ENCODE measurements around the gene OLFML2A.
A peak's percentile ranks its signal among the peaks of the same experiment; 100 is the strongest.
"Not testable (repeated sequence)": the region's sequence is repeated elsewhere in the genome, so short reads cannot be mapped to it uniquely, and the experiment has no call there.

The OLFML2A gene

DNA sequence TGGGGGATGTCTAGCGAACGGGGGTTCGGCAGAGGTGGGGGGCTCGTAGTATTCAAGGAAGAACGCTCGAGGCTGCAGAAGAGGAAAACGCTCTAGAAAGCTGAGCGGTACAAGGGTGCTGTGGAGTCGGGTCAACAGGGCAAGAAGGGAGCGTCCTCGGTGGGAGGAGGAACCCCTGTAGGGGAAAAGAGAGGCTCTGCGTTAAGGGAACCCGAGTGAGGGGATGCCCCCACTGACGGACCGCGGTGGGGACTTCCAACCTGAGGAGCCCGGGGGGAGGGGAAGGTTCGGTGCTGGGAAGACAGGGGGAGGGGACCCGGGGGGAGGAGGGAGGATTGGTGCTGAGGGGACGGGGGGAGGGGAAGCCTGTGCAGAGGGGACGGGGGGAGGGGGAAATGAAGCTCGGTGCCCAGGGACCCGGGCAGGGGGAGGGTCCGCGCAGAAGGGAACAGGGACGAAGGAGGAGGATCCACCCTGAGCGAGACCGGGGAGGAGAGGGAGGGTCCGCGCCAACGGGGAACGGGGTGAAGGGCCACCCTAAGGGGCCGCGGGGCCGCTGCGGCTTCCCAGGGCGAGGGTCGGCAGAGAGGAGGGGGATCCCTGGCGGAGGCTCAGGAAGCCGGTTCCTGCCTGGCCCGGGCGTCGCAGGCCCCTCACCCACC, 6.4 kb upstream of the OLFML2A start:
- H3K27me3 ChIP-seq (ENCODE audit: control insufficient read depth in 1 of 2, insufficient read depth in 2 of 2, low read length in 2 of 2) = no peaks in the 10 kb centered on the region
- H3K9me3 ChIP-seq (ENCODE audit: low read length) = no peaks in the 10 kb centered on the region
- H3K36me3 ChIP-seq (ENCODE audit: insufficient read depth, low read length) = no peaks in the 10 kb centered on the region
- peak overlapping the region; percentile 51 for H3K9ac ChIP-seq (ENCODE audit: low read length)
- peak overlapping the region; percentile 77 to 94 for H3K4me3 ChIP-seq (ENCODE audit: low read depth in 1 of 2, low read length in 2 of 2)
- peak overlapping the region; percentile 80 for H3K27ac ChIP-seq (ENCODE audit: low read depth, low read length)
- H3K4me1 ChIP-seq (ENCODE audit: insufficient read depth, low read length) = peaks cover 21% of the 10 kb centered on the region

DNA sequence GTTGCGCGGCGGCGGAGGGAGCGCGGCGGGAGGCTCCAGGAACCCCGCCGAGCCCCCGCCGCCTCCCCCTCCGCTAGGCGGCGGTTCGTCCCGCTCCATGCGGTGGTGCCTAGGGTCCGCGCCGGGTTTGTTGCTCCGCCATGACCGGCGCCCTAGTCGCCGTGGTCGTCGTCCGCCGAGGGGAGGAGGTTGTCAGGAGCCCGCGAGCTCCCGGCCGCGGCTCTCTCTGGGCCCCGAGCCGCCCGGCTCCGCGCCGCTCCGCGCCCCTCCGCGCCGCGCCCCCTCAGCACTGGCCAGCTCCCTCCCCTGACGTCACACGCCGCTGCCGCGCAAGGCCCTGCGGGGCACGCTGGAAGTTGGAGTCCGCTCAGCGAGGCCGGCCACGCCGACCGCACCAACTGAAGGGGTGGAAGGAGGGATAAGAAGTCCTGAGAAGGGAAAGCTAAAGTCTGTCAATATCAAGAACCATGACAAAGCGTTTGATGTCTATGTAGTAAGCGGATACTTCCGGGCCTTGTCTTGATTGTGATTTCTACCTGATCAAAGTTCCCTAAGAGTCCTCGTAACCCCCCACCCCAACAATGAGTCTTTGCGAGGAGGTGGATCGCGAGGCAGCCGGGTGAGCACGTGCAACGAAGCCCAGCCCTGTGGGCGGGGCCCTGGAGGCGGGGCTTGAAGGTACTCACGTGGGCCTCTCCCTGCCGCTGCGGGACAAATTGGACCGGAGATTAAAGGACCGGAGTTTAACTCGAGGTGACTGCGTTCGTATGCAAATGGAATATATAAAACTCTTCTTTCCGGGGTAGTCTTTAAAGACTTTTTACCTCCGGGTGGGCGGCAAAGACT, 5.7 kb upstream of the OLFML2A start, which contains the start of gene NR6A1:
NR6A1 (minus strand) TSS at position 291 of the 846 bp plus-strand sequence.
- Histone ChIP-seq H3K4me1 (ENCODE audit: insufficient read depth, low read length) (peaks cover 22% of the 10 kb centered on the region), H3K36me3 (ENCODE audit: insufficient read depth, low read length) (no peaks in the 10 kb centered on the region), H3K4me3 (ENCODE audit: low read depth in 1 of 2, low read length in 2 of 2) (peak within 1 kb of the TSS; percentile 77 to 94), H3K27me3 (ENCODE audit: control insufficient read depth in 1 of 2, insufficient read depth in 2 of 2, low read length in 2 of 2) (no peaks in the 10 kb centered on the region), H3K27ac (ENCODE audit: low read depth, low read length) (peak within 1 kb of the TSS; percentile 80), H3K9me3 (ENCODE audit: low read length) (no peaks in the 10 kb centered on the region), H3K9ac (ENCODE audit: low read length) (peak within 1 kb of the TSS; percentile 51)

DNA sequence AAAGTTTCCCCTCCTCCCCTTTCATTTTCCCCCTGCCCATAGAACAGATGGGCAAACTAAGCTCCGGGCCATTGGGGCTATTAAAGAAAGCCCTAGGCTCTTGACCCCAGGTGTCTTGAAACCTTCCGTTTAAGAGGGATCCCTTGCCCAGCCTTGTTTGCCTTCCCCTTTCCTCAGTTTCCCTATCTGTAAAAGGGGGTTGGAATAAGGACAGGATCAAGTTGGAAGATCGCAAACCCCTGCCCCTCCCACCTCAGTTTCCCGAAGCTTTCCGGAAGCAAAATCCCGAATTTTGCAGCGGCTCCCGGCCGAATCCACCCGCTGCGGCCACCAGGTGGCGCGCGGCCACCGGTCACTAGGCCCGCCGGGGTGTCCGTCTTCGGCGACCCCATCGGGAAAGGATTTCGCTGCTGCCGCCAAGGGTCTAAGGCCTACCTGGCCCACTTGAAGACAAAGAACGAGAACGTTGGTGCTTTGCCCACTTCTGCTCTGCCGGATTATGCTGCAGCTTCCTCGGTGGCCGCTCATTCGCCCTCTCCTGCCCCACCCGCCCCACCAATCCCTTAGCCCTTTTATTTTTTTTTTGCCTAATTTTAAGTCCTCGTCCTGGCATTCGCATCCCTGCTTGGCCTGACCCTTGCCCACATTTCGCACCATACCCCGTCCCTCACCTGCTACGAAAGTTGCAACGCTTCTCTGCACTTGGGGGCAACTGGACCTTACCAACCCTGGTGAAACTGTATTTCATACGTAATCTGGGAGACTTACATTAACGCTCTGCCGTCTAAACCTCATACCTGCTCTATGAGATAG, 4.9 kb upstream of the OLFML2A start:
- Histone ChIP-seq H3K27me3 (ENCODE audit: control insufficient read depth in 1 of 2, insufficient read depth in 2 of 2, low read length in 2 of 2) (no peaks in the 10 kb centered on the region), H3K9me3 (ENCODE audit: low read length) (no peaks in the 10 kb centered on the region), H3K36me3 (ENCODE audit: insufficient read depth, low read length) (no peaks in the 10 kb centered on the region), H3K4me3 (ENCODE audit: low read depth in 1 of 2, low read length in 2 of 2) (peak overlapping the region; percentile 77 to 94), H3K27ac (ENCODE audit: low read depth, low read length) (peak overlapping the region; percentile 80), H3K9ac (ENCODE audit: low read length) (peak overlapping the region; percentile 51), H3K4me1 (ENCODE audit: insufficient read depth, low read length) (peaks cover 27% of the 10 kb centered on the region)

DNA sequence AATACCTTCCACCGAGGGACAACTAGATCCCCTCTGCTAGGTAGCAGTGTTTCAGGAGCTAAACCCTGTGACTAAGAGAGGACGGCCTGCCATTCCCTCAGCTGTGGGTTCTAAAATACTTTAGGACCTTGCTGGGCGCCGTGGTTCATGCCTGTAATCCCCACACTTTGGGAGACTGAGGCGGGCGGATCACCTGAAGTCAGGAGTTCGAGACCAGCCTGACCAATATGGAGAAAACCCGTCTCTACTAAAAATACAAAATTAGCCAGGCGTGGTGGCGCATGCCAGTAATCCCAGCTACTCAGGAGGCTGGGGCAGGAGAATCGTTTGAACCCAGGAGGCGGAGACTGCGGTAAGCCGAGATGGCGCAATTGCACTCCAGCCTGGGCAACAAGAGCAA, 4.1 kb upstream of the OLFML2A start:
- not testable (repeated sequence) for H3K27ac ChIP-seq (ENCODE audit: low read depth, low read length); H3K9ac ChIP-seq (ENCODE audit: low read length); H3K36me3 ChIP-seq (ENCODE audit: insufficient read depth, low read length); H3K27me3 ChIP-seq (ENCODE audit: control insufficient read depth in 1 of 2, insufficient read depth in 2 of 2, low read length in 2 of 2); H3K4me3 ChIP-seq (ENCODE audit: low read depth in 1 of 2, low read length in 2 of 2); H3K9me3 ChIP-seq (ENCODE audit: low read length)
- H3K4me1 ChIP-seq (ENCODE audit: insufficient read depth, low read length) = peaks cover 27% of the 10 kb centered on the region

DNA sequence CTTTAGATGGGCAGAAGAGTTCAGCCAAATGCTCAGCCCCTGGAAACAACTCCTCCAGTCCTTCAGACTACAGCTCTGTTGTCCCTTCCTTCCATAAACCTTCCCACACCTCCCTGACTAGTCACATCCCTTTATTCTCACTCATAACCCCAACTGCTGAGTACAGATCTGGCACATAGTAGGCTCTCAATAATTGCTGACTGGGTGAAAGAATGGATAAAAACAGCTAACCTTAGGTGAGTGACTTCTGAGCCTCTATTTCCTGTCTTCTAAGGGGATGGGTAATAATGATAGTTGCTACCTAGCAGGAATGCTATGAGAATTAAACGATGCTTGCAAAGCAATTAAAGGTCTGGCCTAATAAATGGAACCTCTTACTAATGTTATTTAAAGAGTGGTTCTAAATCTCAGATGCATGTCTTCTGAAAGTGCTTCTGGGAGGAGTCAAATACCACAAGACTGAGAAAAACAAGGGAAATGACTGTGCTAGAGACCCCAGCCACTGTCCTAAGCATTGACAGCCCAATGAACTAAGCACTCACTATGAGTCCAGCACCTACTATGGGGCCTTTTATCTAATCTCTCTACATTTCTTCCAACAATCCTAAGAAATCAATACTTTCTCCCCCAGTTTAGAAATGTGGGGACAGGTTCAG, 3.3 kb upstream of the OLFML2A start:
- Histone ChIP-seq H3K4me3 (ENCODE audit: low read depth in 1 of 2, low read length in 2 of 2) (no peak overlapping the region), H3K9me3 (ENCODE audit: low read length) (no peaks in the 10 kb centered on the region), H3K4me1 (ENCODE audit: insufficient read depth, low read length) (peaks cover 22% of the 10 kb centered on the region), H3K36me3 (ENCODE audit: insufficient read depth, low read length) (no peaks in the 10 kb centered on the region), H3K9ac (ENCODE audit: low read length) (no peak overlapping the region), H3K27ac (ENCODE audit: low read depth, low read length) (no peak overlapping the region), H3K27me3 (ENCODE audit: control insufficient read depth in 1 of 2, insufficient read depth in 2 of 2, low read length in 2 of 2) (no peaks in the 10 kb centered on the region)

DNA sequence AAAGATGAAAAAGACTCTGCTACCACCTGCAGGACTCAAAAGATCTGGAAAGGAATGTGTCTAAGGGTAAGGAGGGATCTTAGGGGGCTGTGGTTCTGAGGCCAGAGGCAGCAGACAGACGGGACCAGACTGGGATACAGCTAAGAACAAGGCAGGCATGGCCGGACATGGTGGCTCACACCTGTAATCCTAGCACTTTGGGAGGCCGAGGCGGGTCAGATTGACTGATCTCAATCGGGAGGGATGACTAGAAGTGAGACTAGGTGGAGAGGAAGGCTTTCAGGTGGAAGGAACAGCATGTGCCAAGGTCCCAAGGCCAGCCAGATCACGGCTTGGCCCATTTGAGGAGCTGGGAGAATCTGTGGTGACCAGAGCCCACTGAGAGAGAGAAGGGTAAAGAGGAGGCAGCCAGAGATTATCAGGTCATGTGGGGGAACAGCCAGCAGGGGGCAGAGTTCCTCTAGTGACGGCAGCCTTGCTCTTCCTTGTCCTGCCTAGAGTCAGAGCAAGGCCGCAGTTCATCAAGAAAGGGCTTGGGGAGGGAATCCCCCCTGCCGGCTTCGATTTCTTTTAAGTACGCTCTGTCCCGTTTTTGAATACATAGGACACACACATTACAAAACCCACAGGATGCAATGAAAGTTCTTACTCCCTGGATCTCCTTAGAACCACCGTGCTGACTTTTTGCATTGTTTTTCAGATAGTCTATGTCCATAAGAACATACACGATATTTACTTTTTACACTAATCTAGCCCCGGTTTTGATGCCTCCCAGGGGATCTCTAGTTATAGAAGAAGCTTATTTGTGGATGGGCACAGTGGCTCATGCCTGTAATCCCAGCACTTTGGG, 2.6 kb upstream of the OLFML2A start:
- Histone ChIP-seq H3K27me3 (ENCODE audit: control insufficient read depth in 1 of 2, insufficient read depth in 2 of 2, low read length in 2 of 2) (no peaks in the 10 kb centered on the region), H3K9me3 (ENCODE audit: low read length) (no peaks in the 10 kb centered on the region), H3K27ac (ENCODE audit: low read depth, low read length) (no peak overlapping the region), H3K9ac (ENCODE audit: low read length) (no peak overlapping the region), H3K4me3 (ENCODE audit: low read depth in 1 of 2, low read length in 2 of 2) (no peak overlapping the region), H3K36me3 (ENCODE audit: insufficient read depth, low read length) (no peaks in the 10 kb centered on the region), H3K4me1 (ENCODE audit: insufficient read depth, low read length) (peaks cover 23% of the 10 kb centered on the region)

DNA sequence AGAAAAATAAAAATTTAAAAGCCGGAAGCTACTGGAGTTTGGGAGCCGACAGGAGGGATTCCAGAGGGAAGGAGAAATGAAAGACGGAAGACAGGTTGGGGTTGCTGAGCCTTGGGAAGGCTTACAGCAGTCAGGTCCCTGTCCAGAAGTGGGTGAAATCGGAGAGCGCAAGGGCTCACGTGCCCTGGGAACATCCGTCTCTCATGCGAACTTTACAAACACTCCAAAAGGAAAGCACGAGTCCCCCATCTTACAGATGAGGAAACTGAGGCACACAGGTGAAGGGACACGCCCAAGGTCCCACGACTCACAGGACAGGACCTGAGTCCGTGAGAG, 347 bp upstream of the OLFML2A start:
- Histone ChIP-seq H3K9me3 (ENCODE audit: low read length) (no peaks in the 10 kb centered on the region), H3K4me3 (ENCODE audit: low read depth in 1 of 2, low read length in 2 of 2) (peak overlapping the region; percentile 58 to 82), H3K9ac (ENCODE audit: low read length) (no peak overlapping the region), H3K4me1 (ENCODE audit: insufficient read depth, low read length) (peaks cover 42% of the 10 kb centered on the region), H3K27ac (ENCODE audit: low read depth, low read length) (peak overlapping the region; percentile 94), H3K36me3 (ENCODE audit: insufficient read depth, low read length) (no peaks in the 10 kb centered on the region), H3K27me3 (ENCODE audit: control insufficient read depth in 1 of 2, insufficient read depth in 2 of 2, low read length in 2 of 2) (no peaks in the 10 kb centered on the region)

DNA sequence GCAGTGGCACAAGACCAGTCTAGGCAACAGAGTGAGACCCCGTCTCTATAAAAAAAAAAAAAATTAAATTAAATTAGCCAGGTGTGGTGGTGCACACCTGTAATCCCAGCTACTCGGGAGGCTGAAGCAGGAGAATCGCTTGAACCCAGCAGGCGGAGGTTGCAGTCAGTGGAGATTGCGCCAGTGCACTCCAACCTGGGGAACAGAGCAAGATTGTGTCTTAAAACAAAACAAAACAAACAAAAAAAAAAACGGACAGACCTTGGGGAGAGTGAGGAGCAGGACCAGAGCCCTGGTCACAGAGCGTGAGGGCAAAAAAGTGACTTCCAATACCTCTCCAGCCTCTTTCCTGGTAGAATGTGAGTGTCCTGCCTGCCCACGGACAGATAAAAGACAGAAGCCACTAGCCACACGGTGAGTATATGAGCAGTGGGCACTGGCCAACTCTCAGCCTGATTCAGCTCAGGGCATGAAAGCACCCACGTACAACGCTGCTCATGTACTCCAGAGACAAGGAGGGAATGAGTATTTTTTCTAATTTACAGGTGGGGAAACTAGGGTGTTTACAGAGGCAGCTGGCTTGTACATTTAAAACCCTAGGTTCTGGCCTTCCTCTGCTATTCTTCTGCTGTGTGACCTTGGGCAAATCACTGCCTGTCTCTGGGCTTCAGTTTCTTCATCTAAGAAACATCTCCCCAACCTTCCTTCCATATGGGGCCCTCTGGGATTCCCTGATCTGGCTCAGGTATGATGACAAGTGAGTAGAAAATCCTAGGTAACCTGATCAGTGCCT, 1.8 kb downstream of the OLFML2A start:
- H3K27me3 ChIP-seq (ENCODE audit: control insufficient read depth in 1 of 2, insufficient read depth in 2 of 2, low read length in 2 of 2) = no peaks in the 10 kb centered on the region
- peaks cover 48% of the 10 kb centered on the region for H3K4me1 ChIP-seq (ENCODE audit: insufficient read depth, low read length)
- no peaks in the 10 kb centered on the region for H3K9me3 ChIP-seq (ENCODE audit: low read length)
- H3K9ac ChIP-seq (ENCODE audit: low read length) = peak overlapping the region; percentile 5
- H3K27ac ChIP-seq (ENCODE audit: low read depth, low read length) = peak overlapping the region; percentile 29
- H3K4me3 ChIP-seq (ENCODE audit: low read depth in 1 of 2, low read length in 2 of 2) = peak overlapping the region in 1 of 2 donors; percentile 35
- no peaks in the 10 kb centered on the region for H3K36me3 ChIP-seq (ENCODE audit: insufficient read depth, low read length)

DNA sequence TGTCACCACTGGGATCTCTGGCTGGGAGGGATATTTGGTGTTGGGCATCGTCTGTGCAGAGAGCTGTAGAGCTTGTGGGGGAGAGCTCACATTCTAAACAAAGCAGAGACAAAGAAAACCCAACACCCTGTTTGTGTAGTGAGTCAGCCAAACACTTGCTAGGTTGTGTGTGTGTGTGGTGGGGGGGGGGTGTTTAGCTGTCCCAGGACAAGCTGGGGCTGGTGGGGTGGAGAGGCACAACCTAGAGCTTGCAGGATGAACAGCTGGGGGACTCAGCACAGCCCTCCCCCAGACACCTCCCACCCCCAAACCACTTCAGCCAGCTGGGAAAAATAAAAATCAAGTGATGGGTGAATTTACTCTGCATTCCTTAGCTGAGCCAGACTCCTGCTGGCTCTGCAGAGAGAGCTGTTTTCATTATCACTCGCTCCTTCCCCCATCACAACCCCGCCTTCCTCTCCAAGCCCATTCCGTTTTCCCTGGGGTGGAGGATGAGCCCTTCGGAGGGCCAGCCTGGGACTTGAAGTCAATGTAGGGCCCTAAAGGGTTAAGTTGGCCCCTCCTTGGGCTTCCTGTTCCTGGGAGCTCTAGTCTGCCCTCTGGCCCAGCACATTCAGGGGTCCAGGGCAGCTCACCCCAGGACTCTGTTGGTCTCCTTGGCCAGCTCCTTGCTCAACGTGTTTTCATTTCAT, 2.6 kb downstream of the OLFML2A start:
- H3K27ac ChIP-seq (ENCODE audit: low read depth, low read length) = peak overlapping the region; percentile 29
- no peaks in the 10 kb centered on the region for H3K27me3 ChIP-seq (ENCODE audit: control insufficient read depth in 1 of 2, insufficient read depth in 2 of 2, low read length in 2 of 2)
- H3K4me1 ChIP-seq (ENCODE audit: insufficient read depth, low read length) = peaks cover 48% of the 10 kb centered on the region
- H3K36me3 ChIP-seq (ENCODE audit: insufficient read depth, low read length) = no peaks in the 10 kb centered on the region
- peak overlapping the region; percentile 35 to 39 for H3K4me3 ChIP-seq (ENCODE audit: low read depth in 1 of 2, low read length in 2 of 2)
- H3K9ac ChIP-seq (ENCODE audit: low read length) = peak overlapping the region; percentile 34
- no peaks in the 10 kb centered on the region for H3K9me3 ChIP-seq (ENCODE audit: low read length)
